Endothelial cell of umbilical vein (primary cell): ENCODE measurements around the gene ACAD8. TPM values are rescaled to one million over a fixed set of nuclear protein-coding genes. Genes with fewer than 3 reads are reported as not detected.

Source experiments
- BruUV-seq: library from RNA; stranded (reverse); fragments of 400-500 nt; replicated peaks from 2 replicates; lab custom pipeline; 2021; lab: Mats Ljungman, UMichigan
- CTCF ChIA-PET: fragments of 300-600, 350-600 bp; sonication (Branson Sonifier 250); formaldehyde crosslinking; loops from one replicate; lab custom pipeline; 2021; ENCODE audit warnings: antibody characterized with exemption, inconsistent platforms; lab: Charles Lee
- POLR2A ChIA-PET: fragments of 300-600, 350-600 bp; sonication (Branson Sonifier 250); formaldehyde crosslinking; loops from one replicate; lab custom pipeline; 2021; ENCODE audit warnings: antibody characterized with exemption, inconsistent platforms; lab: Charles Lee
- DNase-seq: peaks from one replicate; pipeline ENCODE4 v3.0.0-alpha.2; 2011; ENCODE audit warnings: low read depth, low spot score
- FAIRE-seq: peaks from 2 replicates; lab custom pipeline; 2011; peaks lifted over from hg19 to GRCh38; lab: Jason Lieb, UNC
- H2AFZ ChIP-seq: 2 replicates; pipeline ENCODE4 v1.6.0; 2012; ENCODE audit warnings: low read depth, low read length, control low read depth, inconsistent platforms
- H3K27ac ChIP-seq: 2 replicates; pipeline ENCODE4 v1.5.1; 2011; ENCODE audit warnings: low read depth, mild to moderate bottlenecking, control low read depth, low read length, moderate library complexity; ENCODE audit not compliant: insufficient read depth
- H3K27me3 ChIP-seq, 2 experiments: 2 replicates each; pipeline versions ENCODE4 v1.6.0 to v1.6.1; 2011; ENCODE audit warnings: low read length in 2 of 2, mixed read lengths in 1 of 2; ENCODE audit not compliant: control insufficient read depth in 2 of 2, insufficient read depth in 2 of 2
- H3K36me3 ChIP-seq, 2 experiments: 2 replicates in 1 of 2; 3 replicates in 1 of 2; pipeline ENCODE4 v1.5.1; 2011; ENCODE audit warnings: low read length in 2 of 2, mild to moderate bottlenecking in 1 of 2, moderate library complexity in 1 of 2; ENCODE audit not compliant: control insufficient read depth in 2 of 2, insufficient read depth in 2 of 2; ENCODE audit errors: extremely low read depth in 1 of 2
- H3K4me1 ChIP-seq: 3 replicates; pipeline ENCODE4 v1.5.1; 2011; ENCODE audit warnings: mild to moderate bottlenecking, low read length; ENCODE audit not compliant: control insufficient read depth, insufficient read depth; ENCODE audit errors: extremely low read depth
- H3K4me2 ChIP-seq: 2 replicates; pipeline ENCODE4 v1.6.1; 2011; ENCODE audit warnings: low read length, control low read depth, mixed read lengths; ENCODE audit not compliant: insufficient read depth
- H3K4me3 ChIP-seq, 3 experiments: fragments of 200-600 bp in 1 of 3; sonication (generic), shearing (Covaris generic) in 1 of 3; replicated peaks in 1 of 3; 2 replicates each; pipeline ENCODE4 v1.5.1; 2011 to 2016; ENCODE audit warnings: control low read depth in 3 of 3, low read length in 3 of 3, mild to moderate bottlenecking in 2 of 3, inconsistent platforms in 1 of 3, low read depth in 1 of 3, moderate library complexity in 1 of 3; ENCODE audit not compliant: insufficient read depth in 1 of 3
- H3K79me2 ChIP-seq: 2 replicates; pipeline ENCODE4 v1.6.0; 2012; ENCODE audit warnings: low read length, inconsistent platforms; ENCODE audit not compliant: control insufficient read depth, insufficient read depth
- H3K9ac ChIP-seq: replicated peaks from 2 replicates; pipeline ENCODE3; 2011; ENCODE audit warnings: low read length, control low read depth; ENCODE audit not compliant: insufficient read depth; ENCODE audit errors: extremely low read depth
- H3K9me1 ChIP-seq: replicated peaks from 3 replicates; pipeline ENCODE4 v1.6.0; 2011; ENCODE audit warnings: mild to moderate bottlenecking, low read length; ENCODE audit not compliant: control insufficient read depth, insufficient read depth; ENCODE audit errors: extremely low read depth
- H3K9me3 ChIP-seq: replicated peaks from 2 replicates; pipeline ENCODE4 v1.5.1; 2012; ENCODE audit warnings: low read length, inconsistent platforms; ENCODE audit not compliant: control insufficient read depth, insufficient read depth
- H4K20me1 ChIP-seq: replicated peaks from 2 replicates; pipeline ENCODE3; 2011; ENCODE audit warnings: mild to moderate bottlenecking, low read length; ENCODE audit not compliant: control insufficient read depth, insufficient read depth; ENCODE audit errors: extremely low read depth
- EZH2 ChIP-seq: IDR thresholded peaks from 2 replicates; pipeline ENCODE4 v1.6.1; 2012; ENCODE audit warnings: borderline replicate concordance, low read depth, mild to moderate bottlenecking, moderate library complexity, low read length, inconsistent platforms; ENCODE audit not compliant: severe bottlenecking
- FOS ChIP-seq: IDR thresholded peaks from 2 replicates; pipeline ENCODE4 v1.6.1; 2011; ENCODE audit warnings: mild to moderate bottlenecking, low read length, moderate library complexity, borderline replicate concordance; ENCODE audit not compliant: insufficient read depth
- GATA2 ChIP-seq: IDR thresholded peaks from 2 replicates; pipeline ENCODE4 v1.7.0; 2011; ENCODE audit warnings: low read depth, mild to moderate bottlenecking, moderate library complexity, mixed read lengths, low read length; ENCODE audit not compliant: insufficient read length, insufficient read depth
- JUN ChIP-seq: IDR thresholded peaks from 2 replicates; pipeline ENCODE4 v1.6.1; 2011; ENCODE audit warnings: borderline replicate concordance, low read depth; ENCODE audit not compliant: insufficient read length, insufficient read depth
- MYC ChIP-seq: IDR thresholded peaks from one replicate; pipeline ENCODE4 v1.6.1; 2011; ENCODE audit warnings: mild to moderate bottlenecking, low read depth, low read length
- POLR2A ChIP-seq: IDR thresholded peaks from 2 replicates; pipeline ENCODE4 v1.6.1; 2012; ENCODE audit warnings: low read depth, mild to moderate bottlenecking, control low read depth, low read length
- POLR2AphosphoS5 ChIP-seq: IDR thresholded peaks from 2 replicates; pipeline ENCODE4 v1.6.1; 2012; ENCODE audit warnings: low read depth, mild to moderate bottlenecking, control low read depth, low read length, moderate library complexity; ENCODE audit not compliant: insufficient read depth
- dilution Hi-C: fragments of 300-500 bp; cut with MboI; formaldehyde crosslinking; loops from one replicate; pipeline ENCODE4 v1.15.0; 2019; ENCODE audit warnings: low sequenced_read_pairs; ENCODE audit not compliant: extremely low pct_ligation_motif_present
- intact Hi-C: fragments of 100-400 bp; cut with micrococcal nuclease; formaldehyde crosslinking; loops from one replicate; pipeline ENCODE4 v1.10.0; 2022
- polyA plus RNA-seq, 4 experiments: library from polyadenylated mRNA; depleted of rRNA in 3 of 4; stranded (reverse) in 3 of 4; unstranded in 1 of 4; fragments of >200 nt; gene quantifications; 2 replicates each; pipeline versions ENCODE4 v1.2.1 to v1.2.3, GENCODE V29; 2011 to 2012; ENCODE audit warnings: missing spikeins in 1 of 4
- total RNA-seq: library from RNA; stranded (reverse); gene quantifications from 2 replicates; pipeline ENCODE4 v1.2.3, GENCODE V29; 2021
- TF ChIP-seq, protein P1 (sequence below): IDR thresholded peaks from 2 replicates; pipeline ENCODE4 v1.6.1; 2011; ENCODE audit not compliant: insufficient read depth, insufficient read length
- TF ChIP-seq, protein P2 (sequence below), 2 donors: IDR thresholded peaks; 1 replicate in 1 of 2; 2 replicates in 1 of 2; pipeline ENCODE4 v1.5.1; 2011; ENCODE audit warnings: low read length in 2 of 2, mild to moderate bottlenecking in 2 of 2, moderate library complexity in 2 of 2, control low read depth in 1 of 2, inconsistent platforms in 1 of 2, low read depth in 1 of 2; ENCODE audit not compliant: insufficient read depth in 1 of 2; ENCODE audit errors: extremely low read depth in 1 of 2

The ACAD8 gene
- total and polyA plus RNA-seq, 2 donors (not counting 3 experiments of a cell fraction or from before 2014, with no cell fraction given), result 22.9 to 29.0 TPM

DNA sequence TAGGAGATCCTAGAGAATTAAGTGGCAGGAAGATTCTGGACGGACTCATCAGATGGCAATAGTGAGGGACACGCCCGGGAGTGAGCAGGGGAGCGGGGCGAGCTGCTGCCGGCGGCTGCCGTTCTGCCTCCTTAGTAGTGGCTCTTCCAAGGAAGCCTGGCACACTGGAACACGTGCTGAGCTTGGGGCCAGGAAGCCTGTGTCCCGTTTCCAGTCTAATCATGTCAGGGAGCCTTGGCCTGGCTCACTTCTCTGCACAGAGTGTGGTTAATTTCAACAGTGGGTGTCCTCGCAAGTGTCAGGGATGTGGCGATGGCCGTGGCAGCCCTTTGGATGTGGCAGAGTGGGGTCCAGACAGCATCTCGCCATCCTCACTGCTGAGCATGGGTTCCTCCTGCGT lies 39.3 kb downstream of the ACAD8 start:
- no peaks in the 10 kb centered on the region for H3K36me3 ChIP-seq
- intact Hi-C loops, result no loop called here
- H3K9me1 ChIP-seq, result no peaks in the 10 kb centered on the region
- no TSS peak for BruUV-seq
- ChIA-PET CTCF (no interaction called here), POLR2A (no interaction called here)
- H3K9ac ChIP-seq, result no peak overlapping the region
- no peak overlapping the region for H3K4me2 ChIP-seq
- no peaks in the 10 kb centered on the region for H3K79me2 ChIP-seq
- no peaks in the 10 kb centered on the region for H3K27me3 ChIP-seq
- no peaks in the 10 kb centered on the region for H3K4me1 ChIP-seq
- no peaks in the 10 kb centered on the region for H4K20me1 ChIP-seq
- H2AFZ ChIP-seq, result no peak overlapping the region
- TF ChIP-seq, protein P1, sequence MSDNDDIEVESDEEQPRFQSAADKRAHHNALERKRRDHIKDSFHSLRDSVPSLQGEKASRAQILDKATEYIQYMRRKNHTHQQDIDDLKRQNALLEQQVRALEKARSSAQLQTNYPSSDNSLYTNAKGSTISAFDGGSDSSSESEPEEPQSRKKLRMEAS, result no peak
- TF ChIP-seq, protein P2, sequence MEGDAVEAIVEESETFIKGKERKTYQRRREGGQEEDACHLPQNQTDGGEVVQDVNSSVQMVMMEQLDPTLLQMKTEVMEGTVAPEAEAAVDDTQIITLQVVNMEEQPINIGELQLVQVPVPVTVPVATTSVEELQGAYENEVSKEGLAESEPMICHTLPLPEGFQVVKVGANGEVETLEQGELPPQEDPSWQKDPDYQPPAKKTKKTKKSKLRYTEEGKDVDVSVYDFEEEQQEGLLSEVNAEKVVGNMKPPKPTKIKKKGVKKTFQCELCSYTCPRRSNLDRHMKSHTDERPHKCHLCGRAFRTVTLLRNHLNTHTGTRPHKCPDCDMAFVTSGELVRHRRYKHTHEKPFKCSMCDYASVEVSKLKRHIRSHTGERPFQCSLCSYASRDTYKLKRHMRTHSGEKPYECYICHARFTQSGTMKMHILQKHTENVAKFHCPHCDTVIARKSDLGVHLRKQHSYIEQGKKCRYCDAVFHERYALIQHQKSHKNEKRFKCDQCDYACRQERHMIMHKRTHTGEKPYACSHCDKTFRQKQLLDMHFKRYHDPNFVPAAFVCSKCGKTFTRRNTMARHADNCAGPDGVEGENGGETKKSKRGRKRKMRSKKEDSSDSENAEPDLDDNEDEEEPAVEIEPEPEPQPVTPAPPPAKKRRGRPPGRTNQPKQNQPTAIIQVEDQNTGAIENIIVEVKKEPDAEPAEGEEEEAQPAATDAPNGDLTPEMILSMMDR (IDR thresholded peaks at IDR 0.05; ENCODE audit: extremely low read depth in 1 of 2, insufficient read depth in 1 of 2, low read depth in 1 of 2, low read length in 2 of 2), result no peak
- TF ChIP-seq POLR2A (no peak), JUN (no peak), GATA2 (no peak), POLR2AphosphoS5 (no peak), FOS (no peak), MYC (no peak), EZH2 (no peak)
- H3K9me3 ChIP-seq, result no peaks in the 10 kb centered on the region
- no peak overlapping the region for H3K4me3 ChIP-seq
- dilution Hi-C loops, result no loop called here
- H3K27ac ChIP-seq, result no peak overlapping the region
- DNase-seq, result no peak
- FAIRE-seq, result no peak
